HG03520 (cell line): Measurements from ENCODE around the gene DEK.
"Not testable (repeated sequence)": the region's sequence is repeated elsewhere in the genome, so short reads cannot be mapped to it uniquely, and the experiment has no call there.

ENCODE experiments used
- ATAC-seq: cut with Tn5 transposase; IDR thresholded peaks from one replicate; pipeline ENCODE4 v1.9.1; 2021; ENCODE audit warnings: mild to moderate bottlenecking, moderate library complexity; ENCODE audit not compliant: unreplicated experiment

The DEK gene

DNA sequence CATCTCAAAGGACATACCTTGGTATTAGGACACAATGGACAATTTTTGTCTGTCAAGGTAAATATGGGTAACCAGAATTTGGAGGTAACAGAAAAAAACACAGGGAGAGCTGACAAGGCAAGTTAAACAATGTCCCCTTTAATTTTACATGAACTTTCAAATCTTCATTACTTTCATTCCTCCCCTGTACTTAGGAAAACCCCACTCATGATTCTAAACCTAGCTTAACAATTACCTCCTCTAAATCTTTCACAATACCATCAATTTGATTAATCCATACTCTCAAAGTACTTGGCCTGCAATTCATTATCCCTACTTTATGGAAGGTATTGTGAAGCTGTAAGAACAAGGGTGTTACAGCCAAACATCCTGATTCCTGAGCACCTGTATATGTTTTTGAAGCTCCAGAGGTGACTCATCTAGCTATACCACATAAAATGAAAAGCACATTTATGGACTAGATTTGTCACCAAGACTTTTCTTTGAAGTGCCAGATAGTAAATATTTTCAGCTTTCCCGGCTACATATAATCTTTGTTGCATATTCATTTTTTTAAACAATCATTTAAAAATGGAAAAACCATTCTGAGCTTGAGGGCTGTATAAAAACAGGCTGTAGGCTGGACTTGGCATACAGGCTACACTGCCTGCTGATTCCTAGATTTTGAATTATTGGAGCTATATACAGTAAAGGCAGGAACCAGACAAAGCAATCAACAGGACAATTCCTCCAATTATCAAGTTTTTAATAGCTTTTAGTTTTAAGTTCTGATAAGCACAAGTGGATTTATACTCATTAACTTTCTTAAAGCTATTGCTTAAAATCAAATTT is 22.9 kb downstream of the DEK start:
- no peak for ATAC-seq

DNA sequence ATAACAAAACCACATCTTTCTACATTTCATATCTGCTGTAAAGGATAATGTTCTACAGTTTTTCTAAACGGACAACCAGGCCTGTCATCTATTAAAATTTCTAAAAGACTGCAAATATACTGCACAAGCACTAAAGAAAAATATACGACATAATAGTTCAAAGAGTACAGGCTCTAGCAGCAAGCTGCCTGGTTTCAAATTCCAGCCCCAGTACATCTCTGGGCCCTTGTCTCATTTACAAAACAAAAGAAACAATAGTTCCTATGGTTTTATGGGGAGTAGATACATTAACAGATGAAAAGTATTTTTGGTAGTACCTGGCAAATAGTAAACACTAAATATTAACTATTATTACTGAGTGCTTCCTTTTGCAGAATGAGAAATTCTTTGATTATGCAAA is 24.1 kb downstream of the DEK start:
- no peak for ATAC-seq

DNA sequence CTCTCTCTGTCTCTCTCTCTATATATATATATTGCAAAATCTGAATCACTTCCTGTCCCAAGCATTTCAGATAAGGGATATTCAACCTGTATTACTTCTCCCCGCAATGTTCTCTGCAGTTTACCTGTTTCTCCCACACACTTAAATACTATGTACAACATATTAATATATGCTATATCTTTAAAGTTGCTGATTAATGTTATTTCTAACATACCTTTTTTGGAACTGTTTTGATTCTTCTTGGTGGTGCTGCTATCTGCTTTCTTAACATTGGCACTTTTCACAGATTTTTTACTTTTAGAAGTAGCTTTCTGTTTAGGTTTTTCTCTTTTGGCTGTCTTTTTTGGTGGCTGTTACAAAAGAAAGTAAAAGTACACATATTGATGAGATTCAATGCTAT is 27.2 kb downstream of the DEK start:
- ATAC-seq = no peak

DNA sequence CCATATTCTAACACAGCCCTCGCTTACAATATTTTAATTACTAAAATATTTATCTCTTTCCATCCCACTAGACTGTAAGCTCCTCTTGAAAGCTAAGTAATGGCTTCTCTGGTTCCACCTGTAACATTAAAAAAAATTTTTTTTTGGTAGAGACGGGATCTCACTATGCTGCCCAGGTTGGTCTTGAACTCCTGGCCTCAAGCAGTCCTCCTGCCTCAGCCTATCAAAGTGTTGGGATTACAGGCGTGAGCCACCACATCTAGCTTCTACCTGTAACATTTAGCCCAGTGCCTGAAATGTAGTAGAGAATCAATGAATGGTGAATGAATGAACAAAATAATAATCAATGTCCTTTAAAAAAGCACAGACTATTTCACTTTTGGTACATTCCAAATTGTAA is 28.8 kb downstream of the DEK start:
- ATAC-seq = no peak

DNA sequence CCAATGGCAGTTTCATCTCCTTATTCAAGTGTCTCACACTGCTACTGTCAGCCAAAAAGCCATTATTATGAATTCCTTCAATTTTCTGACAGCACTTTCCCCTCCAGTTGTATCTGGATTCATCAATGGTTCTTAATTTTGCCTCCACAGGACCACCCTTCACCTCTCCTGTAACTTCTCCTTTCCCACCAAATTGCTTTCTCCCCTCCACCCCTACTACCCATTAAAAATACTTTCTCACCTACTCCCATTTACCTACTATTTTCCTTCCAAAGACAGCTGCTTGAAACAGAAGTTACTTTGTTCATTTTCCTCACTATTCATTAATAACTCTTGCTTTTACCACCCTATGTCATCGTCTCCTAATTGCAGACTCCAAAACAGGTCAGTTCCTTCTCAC is 29.8 kb downstream of the DEK start:
- ATAC-seq = no peak

DNA sequence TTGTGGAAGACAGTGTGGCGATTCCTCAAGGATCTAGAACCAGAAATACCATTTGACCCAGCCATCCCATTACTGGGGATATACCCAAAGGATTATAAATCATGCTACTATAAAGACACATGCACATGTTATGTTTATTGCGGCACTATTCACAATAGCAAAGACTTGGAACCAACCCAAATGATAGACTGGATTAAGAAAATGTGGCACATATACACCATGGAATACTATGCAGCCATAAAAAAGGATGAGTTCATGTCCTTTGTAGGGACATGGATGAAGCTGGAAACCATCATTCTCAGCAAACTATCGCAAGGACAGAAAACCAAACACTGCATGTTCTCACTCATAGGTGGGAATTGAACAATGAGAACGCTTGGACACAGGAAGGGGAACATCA is 30.6 kb downstream of the DEK start:
- ATAC-seq = not testable (repeated sequence)

DNA sequence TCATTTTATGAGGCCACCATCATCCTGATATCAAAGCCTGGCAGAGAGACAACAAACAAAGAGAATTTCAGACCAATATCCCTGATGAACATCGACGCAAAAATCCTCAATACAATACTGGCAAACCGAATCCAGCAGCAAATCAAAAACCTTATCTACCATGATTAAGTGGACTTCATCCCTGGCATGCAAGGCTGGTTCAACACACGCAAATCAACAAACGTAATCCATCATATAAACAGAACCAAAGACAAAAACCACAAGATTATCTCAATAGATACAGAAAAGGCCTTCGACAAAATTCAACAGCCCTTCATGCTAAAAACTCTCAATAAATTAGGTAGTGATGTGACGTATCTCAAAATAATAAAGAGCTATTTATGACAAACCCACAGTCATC is 32.5 kb downstream of the DEK start:
- ATAC-seq = not testable (repeated sequence)

DNA sequence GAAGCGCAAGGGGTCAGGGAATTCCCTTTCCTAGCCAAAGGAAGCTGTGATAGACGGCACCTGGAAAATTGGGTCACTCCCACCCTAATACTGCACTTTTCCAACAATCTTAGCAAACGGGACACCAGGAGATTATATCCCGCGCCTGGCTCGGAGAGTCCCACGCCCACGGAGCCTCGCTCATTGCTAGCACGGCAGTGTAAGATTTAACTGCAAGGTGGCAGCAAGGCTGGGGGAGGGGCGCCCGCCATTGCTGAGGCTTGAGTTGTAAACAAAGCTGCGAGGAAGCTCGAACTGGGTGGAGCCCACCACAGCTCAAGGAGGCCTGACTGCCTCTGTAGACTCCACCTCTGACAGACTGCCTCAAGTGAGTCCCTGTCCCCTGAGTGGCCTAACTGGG is 35.7 kb downstream of the DEK start:
- not testable (repeated sequence) for ATAC-seq

DNA sequence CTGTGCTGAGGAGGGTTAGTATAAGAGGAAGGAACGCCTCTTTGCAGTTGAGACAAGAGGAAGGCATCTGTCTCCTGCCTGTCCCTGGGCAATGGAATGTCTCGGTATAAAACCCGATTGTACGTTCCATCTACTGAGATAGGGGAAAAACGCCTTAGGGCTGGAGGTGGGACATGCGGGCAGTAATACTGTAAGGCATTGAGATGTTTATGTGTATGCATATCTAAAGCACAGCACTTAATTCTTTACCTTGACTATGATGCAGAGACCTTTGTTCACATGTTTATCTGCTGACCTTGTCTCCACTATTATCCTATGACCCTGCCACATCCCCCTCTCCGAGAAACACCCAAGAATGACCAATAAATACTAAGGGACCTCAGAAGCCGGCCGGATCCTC is 37.2 kb downstream of the DEK start:
- not testable (repeated sequence) for ATAC-seq

DNA sequence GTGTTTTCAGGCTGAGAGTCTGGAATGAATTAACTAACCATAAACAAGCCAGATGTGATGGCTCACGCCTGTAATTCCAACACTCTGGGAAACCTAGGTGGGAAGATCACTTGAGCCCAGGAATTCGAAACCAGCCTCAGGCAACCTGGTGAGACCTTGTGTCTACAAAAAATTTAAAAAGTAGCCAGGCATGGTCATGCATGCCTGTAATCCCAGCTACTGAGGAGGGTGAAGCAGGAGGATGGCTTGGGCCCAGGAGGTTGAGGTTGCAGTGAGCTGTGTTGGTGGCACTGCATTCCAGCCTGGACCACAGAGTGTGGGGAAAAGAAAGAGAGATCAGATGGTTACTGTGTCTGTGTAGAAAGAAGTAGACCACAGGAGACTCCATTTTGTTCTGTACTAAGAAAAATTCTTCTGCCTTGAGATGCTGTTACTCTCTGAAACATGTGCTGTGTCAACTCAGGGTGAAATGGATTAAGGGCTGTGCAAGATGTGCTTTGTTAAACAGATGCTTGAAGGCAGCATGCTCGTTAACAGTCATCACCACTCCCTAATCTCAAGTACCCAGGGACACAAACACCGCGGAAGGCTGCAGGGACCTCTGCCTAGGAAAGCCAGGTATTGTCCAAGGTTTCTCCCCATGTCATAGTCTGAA is 37.8 kb downstream of the DEK start:
- not testable (repeated sequence) for ATAC-seq

DNA sequence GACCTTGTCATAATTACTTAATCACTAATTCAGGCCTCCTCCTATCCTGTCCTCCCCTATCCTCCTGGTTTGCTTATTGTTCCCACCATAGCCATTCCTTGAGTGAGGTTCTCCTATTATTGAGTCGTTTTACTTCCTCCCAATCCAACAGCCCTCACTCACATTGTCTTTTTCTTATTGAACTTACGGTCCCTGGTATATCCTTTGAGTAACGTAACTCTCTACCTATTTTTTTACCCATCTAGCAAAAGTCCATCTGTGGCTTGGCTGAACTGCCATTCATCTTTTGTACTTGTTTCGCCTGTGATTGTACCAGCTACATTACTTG is 43.1 kb downstream of the DEK start:
- ATAC-seq = no peak

DNA sequence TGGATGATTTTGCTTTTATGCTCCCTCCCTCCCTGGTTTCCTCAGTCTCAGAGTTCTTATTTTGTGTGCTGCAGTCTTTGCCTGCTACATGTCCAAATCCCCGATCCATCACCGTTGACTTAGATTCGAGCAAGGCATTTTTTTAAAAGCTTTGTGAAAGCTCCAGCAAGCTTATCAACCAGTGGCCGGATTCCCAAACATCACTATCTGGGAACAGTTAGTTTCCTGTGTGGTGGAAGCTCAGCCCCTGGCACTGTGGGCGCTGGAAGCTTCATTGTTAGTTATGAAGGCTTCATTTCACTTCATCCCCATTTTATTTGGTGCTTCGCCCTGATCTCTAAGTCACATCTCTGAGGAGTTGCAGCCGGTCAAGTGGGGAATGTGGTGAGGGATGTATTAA is 44.7 kb downstream of the DEK start:
- no peak for ATAC-seq

DNA sequence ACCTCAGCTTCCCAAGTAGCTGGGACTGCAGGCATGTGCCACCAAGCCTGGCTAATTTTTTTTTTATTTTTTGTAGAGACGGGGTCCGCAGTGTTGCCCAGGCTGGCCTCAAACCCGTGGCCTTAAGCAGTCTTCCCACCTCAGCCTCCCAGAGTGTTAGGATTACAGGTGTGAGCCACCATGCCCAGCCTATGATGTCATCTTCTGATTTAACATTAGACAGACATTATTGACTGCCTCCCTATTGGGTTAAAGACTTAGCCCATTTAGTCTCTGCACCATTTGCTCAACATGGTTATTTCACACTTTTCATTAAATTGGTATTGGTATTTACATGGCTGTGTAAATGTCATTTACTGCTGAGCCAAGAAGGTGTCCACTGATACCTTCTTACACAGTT is 46.1 kb downstream of the DEK start:
- no peak for ATAC-seq

DNA sequence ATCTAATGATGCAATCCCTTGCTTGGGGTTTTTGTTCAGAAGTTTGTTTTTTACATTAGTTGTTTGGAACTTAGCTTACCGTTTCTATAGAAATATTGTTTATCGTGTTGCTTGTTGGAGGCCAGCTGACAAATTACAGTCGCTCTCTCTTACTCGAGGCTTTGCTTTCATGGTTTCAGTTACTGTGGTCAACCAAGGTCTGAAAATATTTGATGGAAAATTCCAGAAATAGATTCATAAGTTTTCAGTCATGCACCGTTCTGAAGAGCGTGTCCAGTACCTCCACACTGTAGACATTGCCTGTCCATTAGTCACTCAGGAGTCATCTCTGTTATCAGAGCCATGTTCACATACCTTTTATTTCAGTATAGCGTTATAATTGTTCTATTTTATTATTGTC is 47.9 kb downstream of the DEK start:
- ATAC-seq = no peak

DNA sequence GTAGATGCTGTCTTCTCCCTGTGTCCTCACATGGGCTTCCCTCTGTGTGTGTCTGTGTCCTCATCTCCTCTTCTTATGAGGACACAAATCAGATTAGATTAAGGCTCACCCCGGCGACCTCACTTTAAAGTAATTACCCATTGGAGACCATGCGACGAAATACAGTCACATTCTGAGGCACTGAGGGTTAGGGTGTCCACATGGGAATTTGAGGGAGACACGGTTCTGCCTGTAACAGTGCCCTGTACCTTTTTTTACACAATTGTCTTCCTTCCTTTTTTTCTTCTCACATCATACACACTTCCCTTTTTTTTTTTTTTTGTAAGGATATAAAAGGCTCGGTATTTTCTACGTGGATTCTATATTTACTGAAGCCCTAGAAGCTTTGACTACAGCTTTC is 48.9 kb downstream of the DEK start:
- no peak for ATAC-seq

DNA sequence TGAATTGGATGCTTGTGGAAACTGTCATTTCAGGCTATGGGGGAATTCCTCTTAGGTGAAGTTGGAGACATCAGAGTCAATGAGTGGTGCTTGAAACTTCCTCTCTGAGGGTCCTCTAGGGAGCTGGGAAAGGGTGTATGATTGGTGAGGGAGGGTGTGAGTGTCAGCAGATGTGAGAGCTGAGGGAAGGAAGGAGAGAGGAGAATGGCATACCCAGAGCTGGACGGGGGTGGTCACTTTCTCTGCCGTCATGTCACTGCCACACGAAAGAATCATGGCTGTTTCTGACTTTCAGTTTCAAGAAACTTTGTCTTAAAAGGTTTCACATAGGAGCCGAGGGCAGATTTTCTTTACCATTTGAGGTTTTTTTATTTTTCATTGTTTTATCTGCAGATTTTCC is 50.3 kb downstream of the DEK start:
- no peak for ATAC-seq

DNA sequence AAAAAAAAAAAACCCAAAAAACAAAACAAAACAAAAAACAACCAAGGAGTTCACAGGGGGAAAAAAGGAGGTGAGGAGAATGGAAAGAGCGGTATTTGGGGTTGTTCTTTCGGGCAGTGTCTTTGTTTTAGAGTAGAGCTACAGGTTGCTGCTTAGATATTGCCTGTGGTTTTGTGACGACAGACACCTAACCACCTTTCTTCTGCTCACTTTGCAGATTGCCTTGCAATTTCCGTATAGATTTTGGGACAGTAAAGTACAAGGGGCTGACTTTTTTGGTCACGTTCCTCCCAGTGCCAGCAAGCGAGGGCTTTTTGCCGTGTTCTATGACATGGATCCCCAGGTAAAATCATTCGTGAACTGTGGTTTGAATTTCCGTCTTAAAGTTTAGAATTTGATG is 50.9 kb downstream of the DEK start:
- ATAC-seq = no peak

DNA sequence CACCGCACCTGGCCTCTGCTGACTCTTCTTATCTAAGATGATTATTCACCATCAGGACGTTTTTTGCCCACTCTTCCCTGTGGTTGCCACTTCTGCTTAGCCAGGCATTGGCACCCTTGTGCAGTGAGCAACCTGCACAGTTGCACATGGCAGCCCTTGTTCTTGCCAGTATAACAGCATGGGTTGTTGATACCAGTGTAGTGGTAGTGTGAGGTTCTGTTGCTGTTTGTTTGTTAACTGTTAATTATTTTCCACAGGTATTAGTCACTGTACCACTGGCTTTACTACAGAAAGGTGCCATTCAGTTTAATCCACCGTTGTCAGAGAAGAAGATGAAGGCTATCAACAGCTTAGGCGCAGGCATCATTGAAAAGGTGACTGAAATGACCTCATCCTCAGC is 52.1 kb downstream of the DEK start:
- ATAC-seq = no peak

DNA sequence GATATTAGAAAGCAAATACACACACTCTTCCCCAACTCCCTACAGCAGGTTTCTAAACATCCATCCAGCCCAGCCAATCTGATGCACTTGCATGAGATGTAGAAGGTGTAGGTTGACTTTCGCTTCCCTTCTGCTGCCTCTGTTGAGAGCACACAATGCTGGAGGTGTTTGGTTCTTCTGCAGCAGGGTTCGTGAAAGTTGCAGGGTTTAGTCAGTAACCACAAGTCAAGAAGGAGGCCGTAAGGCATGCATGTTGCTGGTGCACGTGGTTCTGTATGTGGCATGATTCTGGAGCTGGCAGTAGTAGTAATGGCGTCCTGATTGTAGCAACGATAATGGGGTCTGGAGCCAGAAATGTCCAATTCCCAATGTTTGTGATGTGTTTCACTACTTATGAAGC is 53.0 kb downstream of the DEK start:
- ATAC-seq = peak; percentile 94

DNA sequence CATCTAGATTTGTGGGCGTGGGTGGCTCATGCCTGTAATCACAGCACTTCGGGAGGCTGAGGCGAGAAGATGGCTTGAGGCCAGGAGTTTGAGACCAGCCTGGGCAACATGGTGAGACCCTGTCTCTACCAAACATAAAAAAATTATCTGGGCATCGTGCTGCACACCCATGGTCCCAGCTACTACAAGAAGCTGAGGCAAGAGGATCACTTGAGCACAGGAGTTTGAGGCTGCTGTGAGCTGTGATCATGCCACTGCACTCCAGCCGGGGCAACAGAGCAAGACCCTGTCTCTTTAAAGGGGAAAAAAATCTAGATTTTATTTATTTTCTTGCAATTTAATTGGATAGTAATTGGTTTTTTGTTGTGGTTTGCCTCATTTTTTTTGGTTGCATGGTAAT is 53.6 kb downstream of the DEK start:
- ATAC-seq = no peak

DNA sequence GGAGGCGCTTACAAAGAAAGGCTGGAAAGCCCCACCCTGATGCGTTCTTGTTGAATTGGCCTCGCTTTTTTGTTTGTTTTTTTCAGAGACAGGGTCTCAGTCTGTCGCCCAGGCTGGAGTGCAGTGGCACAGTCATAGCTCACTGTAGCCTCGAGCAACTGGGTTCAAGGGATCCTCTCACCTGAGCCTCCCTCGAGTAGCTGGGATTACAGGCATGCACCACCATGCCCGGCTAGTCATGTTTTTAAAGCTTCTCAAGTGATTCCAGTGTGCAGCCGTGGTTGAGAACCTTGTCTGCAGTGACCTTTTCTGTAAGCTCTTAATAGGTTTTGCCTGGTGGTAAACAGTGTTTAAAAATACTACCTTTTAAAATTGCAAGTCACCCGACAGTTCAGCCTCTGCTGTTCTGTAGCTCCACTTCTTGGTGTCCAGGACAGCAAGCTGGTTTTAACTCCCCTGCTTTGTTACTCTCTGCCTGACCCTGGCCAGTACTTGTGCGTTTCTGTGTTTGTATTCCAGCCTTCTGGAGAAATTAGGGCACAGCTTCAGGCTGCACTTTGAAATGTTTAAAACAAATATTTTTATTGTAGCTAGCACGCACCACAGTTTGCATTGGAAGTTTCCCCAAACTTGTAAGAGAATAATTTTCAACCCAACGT is 54.7 kb downstream of the DEK start:
- no peak for ATAC-seq

DNA sequence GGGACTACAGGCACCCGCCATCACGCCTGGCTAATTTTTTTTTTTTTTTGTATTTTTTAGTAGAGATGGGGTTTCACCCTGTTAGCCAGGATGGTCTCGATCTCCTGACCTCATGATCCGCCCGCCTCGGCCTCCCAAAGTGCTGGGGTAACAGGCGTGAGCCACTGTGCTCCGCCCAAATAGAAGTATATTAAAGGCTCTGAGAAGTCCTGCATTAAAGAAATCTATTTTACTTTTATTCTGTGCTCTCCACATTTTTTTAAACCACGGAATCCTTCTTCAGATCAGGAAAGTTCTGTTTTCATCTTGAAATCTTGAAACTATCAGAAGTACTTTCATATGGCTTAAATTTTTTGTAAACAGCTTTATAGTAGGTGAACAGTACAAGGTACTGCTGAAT is 55.6 kb downstream of the DEK start:
- not testable (repeated sequence) for ATAC-seq
